ENCODE measurements around the gene PLEKHH3.
"Not testable (repeated sequence)": the region's sequence is repeated elsewhere in the genome, so short reads cannot be mapped to it uniquely, and the experiment has no call there.

PLEKHH3 gene

GRCh38 chr17:42669977-42670788 lies 6.6 kb downstream of the PLEKHH3 start:
- no peak for DNase-seq

- DNase-seq = no peak
Measured at GRCh38 chr17:42669705-42669976, 7.2 kb downstream of the PLEKHH3 start.

- no peak for DNase-seq
Measured at GRCh38 chr17:42667088-42667951, 9.5 kb downstream of the PLEKHH3 start.

- not testable (repeated sequence) for DNase-seq
Measured at GRCh38 chr17:42666126-42666525, 10.7 kb downstream of the PLEKHH3 start.

GRCh38 chr17:42665581-42666001 lies 11.2 kb downstream of the PLEKHH3 start:
- no peak for DNase-seq

- no peak for DNase-seq
Measured at GRCh38 chr17:42660692-42661345, 16.0 kb downstream of the PLEKHH3 start.

GRCh38 chr17:42659932-42660274 lies 16.9 kb downstream of the PLEKHH3 start:
- DNase-seq = not testable (repeated sequence)

GRCh38 chr17:42659079-42659931 lies 17.5 kb downstream of the PLEKHH3 start, which contains the start of gene TUBG2:
Gene TUBG2, plus strand, starts transcription at chr17:42659284. Its CDS starts 220 bp downstream, at chr17:42659504.
- no peak for DNase-seq

- DNase-seq = no peak
Measured at GRCh38 chr17:42657824-42658588, 18.8 kb downstream of the PLEKHH3 start.

GRCh38 chr17:42655528-42655927 lies 21.3 kb downstream of the PLEKHH3 start:
- no peak for DNase-seq

GRCh38 chr17:42653179-42654124 lies 23.3 kb downstream of the PLEKHH3 start:
- DNase-seq = no peak

- no peak for DNase-seq
Measured at GRCh38 chr17:42651392-42651791, 25.4 kb downstream of the PLEKHH3 start.

- no peak for DNase-seq
Measured at GRCh38 chr17:42647778-42648177, 29.0 kb downstream of the PLEKHH3 start.

- no peak for DNase-seq
Measured at GRCh38 chr17:42642336-42642735, 34.5 kb downstream of the PLEKHH3 start.

GRCh38 chr17:42640121-42640520 lies 36.7 kb downstream of the PLEKHH3 start:
- no peak for DNase-seq

GRCh38 chr17:42639525-42640113 lies 37.2 kb downstream of the PLEKHH3 start:
- DNase-seq = no peak

GRCh38 chr17:42632949-42633444 lies 43.8 kb downstream of the PLEKHH3 start:
- DNase-seq = no peak

GRCh38 chr17:42629411-42630009 lies 47.3 kb downstream of the PLEKHH3 start:
- DNase-seq = no peak

GRCh38 chr17:42627032-42627764 lies 49.6 kb downstream of the PLEKHH3 start:
- DNase-seq = not testable (repeated sequence)

All from GF-D8 (cell line).